K562 (cell line): ENCODE measurements around the gene SLC28A3. TPM values are rescaled to one million over a fixed set of nuclear protein-coding genes. Genes with fewer than 3 reads are reported as not detected.

ENCODE experiments used
- ARID3B ChIP-seq: fragments of 250-450 bp; sonication (Bioruptor Pico); IDR thresholded peaks from 2 replicates; pipeline ENCODE4 v1.4.0; 2020; ENCODE audit warnings: borderline replicate concordance
- CBFB ChIP-seq: sonication (generic); formaldehyde crosslinking; IDR thresholded peaks from 2 replicates; pipeline ENCODE4 v1.4.0; 2020; ENCODE audit warnings: mild to moderate bottlenecking, missing genetic modification reagents
- CXXC5 ChIP-seq: fragments of 250-450 bp; sonication (Bioruptor Pico); IDR thresholded peaks from 2 replicates; pipeline ENCODE4 v1.8.0; 2022; ENCODE audit warnings: inconsistent platforms, mild to moderate bottlenecking, moderate library complexity
- GTF3C2 ChIP-seq: IDR thresholded peaks from 3 replicates; pipeline ENCODE4 v1.6.1; 2011; ENCODE audit warnings: borderline replicate concordance, mild to moderate bottlenecking, moderate library complexity; ENCODE audit not compliant: insufficient read length; ENCODE audit errors: extremely low read depth
- NR2F6 ChIP-seq: fragments of 450-650 bp; formaldehyde crosslinking; IDR thresholded peaks from 2 replicates; pipeline ENCODE4 v1.4.0; 2020; ENCODE audit warnings: mild to moderate bottlenecking
- SLC30A9 ChIP-seq: fragments of 250-450 bp; sonication (Bioruptor Pico); IDR thresholded peaks from 2 replicates; pipeline ENCODE4 v1.8.0; 2022; ENCODE audit warnings: mild to moderate bottlenecking, moderate library complexity
- ZNF3 ChIP-seq: fragments of 250-450 bp; sonication (Bioruptor Pico); IDR thresholded peaks from 2 replicates; pipeline ENCODE4 v1.5.0; 2021; ENCODE audit warnings: mild to moderate bottlenecking, moderate library complexity
- ZNF764 ChIP-seq: fragments of 250-450 bp; sonication (Bioruptor Pico); IDR thresholded peaks from 2 replicates; pipeline ENCODE4 v1.4.0; 2020; ENCODE audit warnings: low read depth, mild to moderate bottlenecking, moderate library complexity
- polyA plus RNA-seq, 8 experiments: library from polyadenylated mRNA; depleted of rRNA in 4 of 8; stranded (reverse) in 5 of 8; unstranded in 3 of 8; fragments of >200 nt; fragmentation: Nextera tagmentation in 2 of 8; fragmentation: Illumina TruSeq in 1 of 8; extraction: Ambion mirVana in 2 of 8; extraction: Trizol in 1 of 8; gene quantifications; 2 replicates each; pipeline versions ENCODE4 v1.2.1 to v1.2.3, GENCODE V29; 2011 to 2014; ENCODE audit warnings: inconsistent platforms in 1 of 8, missing spikeins in 1 of 8
- total RNA-seq, 7 experiments: library from RNA; depleted of rRNA in 6 of 7; stranded (reverse); fragments of >200 nt in 6 of 7; fragmentation: Illumina TruSeq in 2 of 7; extraction: Trizol in 2 of 7; gene quantifications; 2 replicates each; pipeline versions ENCODE4 v1.2.1 to v1.2.3, GENCODE V29; 2011 to 2021; ENCODE audit warnings: low replicate concordance in 1 of 7
- TF ChIP-seq, protein P1 (sequence below), 2 experiments: IDR thresholded peaks; 2 replicates each; pipeline ENCODE4 v1.6.1; 2012; ENCODE audit warnings: improper control_type of control experiment in 2 of 2, low read depth in 2 of 2, low read length in 2 of 2, borderline replicate concordance in 1 of 2
- TF ChIP-seq, protein P2 (sequence below): sonication (generic); formaldehyde crosslinking; IDR thresholded peaks from 2 replicates; pipeline ENCODE4 v1.8.0; 2022; ENCODE audit warnings: mild to moderate bottlenecking, missing genetic modification reagents

Gene SLC28A3
- total and polyA plus RNA-seq, 9 of the 15 experiments (the other 6 are each of a cell fraction or from before 2014, with no cell fraction given) = not detected

DNA sequence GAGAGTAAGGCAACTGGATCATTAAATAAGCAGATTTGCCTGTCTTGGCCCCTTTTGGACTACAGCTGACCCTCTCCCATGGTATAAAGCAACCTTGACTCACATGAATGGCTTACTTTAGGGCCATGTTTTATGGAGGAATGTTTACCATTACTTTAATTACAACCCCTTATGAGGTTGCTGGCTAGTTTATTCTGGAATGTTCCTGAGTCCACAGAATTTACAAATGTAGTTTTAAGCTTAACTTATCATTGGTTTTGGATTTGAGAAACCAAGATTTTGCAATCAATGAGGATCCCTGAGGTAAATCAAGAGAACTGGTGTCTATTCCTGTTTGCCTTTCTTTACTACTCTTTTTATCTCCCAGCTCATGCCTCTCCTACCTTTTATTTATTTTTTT is 15.7 kb downstream of the SLC28A3 start (continued):
- TF ChIP-seq ARID3B (CRISPR knock-in tag) = no peak
- no peak for TF ChIP-seq ZNF764
- TF ChIP-seq NR2F6 (CRISPR knock-in tag) = no peak
- TF ChIP-seq CBFB (CRISPR knock-in tag) = no peak
- TF ChIP-seq, protein P1, sequence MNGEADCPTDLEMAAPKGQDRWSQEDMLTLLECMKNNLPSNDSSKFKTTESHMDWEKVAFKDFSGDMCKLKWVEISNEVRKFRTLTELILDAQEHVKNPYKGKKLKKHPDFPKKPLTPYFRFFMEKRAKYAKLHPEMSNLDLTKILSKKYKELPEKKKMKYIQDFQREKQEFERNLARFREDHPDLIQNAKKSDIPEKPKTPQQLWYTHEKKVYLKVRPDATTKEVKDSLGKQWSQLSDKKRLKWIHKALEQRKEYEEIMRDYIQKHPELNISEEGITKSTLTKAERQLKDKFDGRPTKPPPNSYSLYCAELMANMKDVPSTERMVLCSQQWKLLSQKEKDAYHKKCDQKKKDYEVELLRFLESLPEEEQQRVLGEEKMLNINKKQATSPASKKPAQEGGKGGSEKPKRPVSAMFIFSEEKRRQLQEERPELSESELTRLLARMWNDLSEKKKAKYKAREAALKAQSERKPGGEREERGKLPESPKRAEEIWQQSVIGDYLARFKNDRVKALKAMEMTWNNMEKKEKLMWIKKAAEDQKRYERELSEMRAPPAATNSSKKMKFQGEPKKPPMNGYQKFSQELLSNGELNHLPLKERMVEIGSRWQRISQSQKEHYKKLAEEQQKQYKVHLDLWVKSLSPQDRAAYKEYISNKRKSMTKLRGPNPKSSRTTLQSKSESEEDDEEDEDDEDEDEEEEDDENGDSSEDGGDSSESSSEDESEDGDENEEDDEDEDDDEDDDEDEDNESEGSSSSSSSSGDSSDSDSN (IDR thresholded peaks at IDR 0.05; ENCODE audit: borderline replicate concordance in 1 of 2, low read depth in 2 of 2, low read length in 2 of 2) = no peak
- no peak for TF ChIP-seq CXXC5 (CRISPR knock-in tag)
- no peak for TF ChIP-seq GTF3C2
- no peak for TF ChIP-seq SLC30A9 (CRISPR knock-in tag)
- TF ChIP-seq, protein P2, sequence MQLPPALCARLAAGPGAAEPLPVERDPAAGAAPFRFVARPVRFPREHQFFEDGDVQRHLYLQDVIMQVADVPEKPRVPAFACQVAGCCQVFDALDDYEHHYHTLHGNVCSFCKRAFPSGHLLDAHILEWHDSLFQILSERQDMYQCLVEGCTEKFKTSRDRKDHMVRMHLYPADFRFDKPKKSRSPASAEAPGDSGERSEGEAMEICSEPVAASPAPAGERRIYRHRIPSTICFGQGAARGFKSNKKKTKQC (CRISPR knock-in tag) = no peak
- TF ChIP-seq ZNF3 (CRISPR knock-in tag) = no peak
- TF ChIP-seq, all 486 proteins: peak for 0
